ENCODE results near the gene PXK.
A peak's percentile ranks its signal among the peaks of the same experiment; 100 is the strongest.
"Not testable (repeated sequence)": the region's sequence is repeated elsewhere in the genome, so short reads cannot be mapped to it uniquely, and the experiment has no call there.

PXK gene

GRCh38 chr3:58323529-58324390 lies 8.9 kb upstream of the PXK start:
- peak; percentile 20 for DNase-seq

GRCh38 chr3:58324391-58325390 lies 8.0 kb upstream of the PXK start:
- peak; percentile 37 for DNase-seq

- no peak for DNase-seq
Measured at GRCh38 chr3:58325525-58325992, 7.1 kb upstream of the PXK start.

- DNase-seq: no peak
Measured at GRCh38 chr3:58326267-58326900, 6.3 kb upstream of the PXK start.

- no peak for DNase-seq
Measured at GRCh38 chr3:58329150-58329921, 3.4 kb upstream of the PXK start.

- no peak for DNase-seq
Measured at GRCh38 chr3:58329922-58330413, 2.7 kb upstream of the PXK start.

GRCh38 chr3:58331593-58332152 lies 1.0 kb upstream of the PXK start:
- no peak for DNase-seq

GRCh38 chr3:58333206-58334012 lies 717 bp downstream of the PXK start:
- peak; percentile 52 for DNase-seq

- DNase-seq: no peak
Measured at GRCh38 chr3:58334013-58334321, 1.3 kb downstream of the PXK start.

- no peak for DNase-seq
Measured at GRCh38 chr3:58334506-58334884, 1.8 kb downstream of the PXK start.

GRCh38 chr3:58335652-58335947 lies 2.9 kb downstream of the PXK start:
- no peak for DNase-seq

- peak; percentile 25 for DNase-seq
Measured at GRCh38 chr3:58336135-58336882, 3.6 kb downstream of the PXK start.

GRCh38 chr3:58337190-58337589 lies 4.5 kb downstream of the PXK start:
- no peak for DNase-seq

- not testable (repeated sequence) for DNase-seq
Measured at GRCh38 chr3:58339146-58339545, 6.5 kb downstream of the PXK start.

- no peak for DNase-seq
Measured at GRCh38 chr3:58340594-58341244, 8.0 kb downstream of the PXK start.

- DNase-seq: no peak
Measured at GRCh38 chr3:58341376-58341775, 8.7 kb downstream of the PXK start.

GRCh38 chr3:58342676-58343075 lies 10.0 kb downstream of the PXK start:
- DNase-seq: no peak

GRCh38 chr3:58345457-58345856 lies 12.8 kb downstream of the PXK start:
- DNase-seq: no peak

GRCh38 chr3:58346368-58346767 lies 13.7 kb downstream of the PXK start:
- peak; percentile 49 for DNase-seq

- DNase-seq: no peak
Measured at GRCh38 chr3:58347984-58348383, 15.3 kb downstream of the PXK start.
